ENCODE data around the gene SLC12A7.

The SLC12A7 gene

DNA sequence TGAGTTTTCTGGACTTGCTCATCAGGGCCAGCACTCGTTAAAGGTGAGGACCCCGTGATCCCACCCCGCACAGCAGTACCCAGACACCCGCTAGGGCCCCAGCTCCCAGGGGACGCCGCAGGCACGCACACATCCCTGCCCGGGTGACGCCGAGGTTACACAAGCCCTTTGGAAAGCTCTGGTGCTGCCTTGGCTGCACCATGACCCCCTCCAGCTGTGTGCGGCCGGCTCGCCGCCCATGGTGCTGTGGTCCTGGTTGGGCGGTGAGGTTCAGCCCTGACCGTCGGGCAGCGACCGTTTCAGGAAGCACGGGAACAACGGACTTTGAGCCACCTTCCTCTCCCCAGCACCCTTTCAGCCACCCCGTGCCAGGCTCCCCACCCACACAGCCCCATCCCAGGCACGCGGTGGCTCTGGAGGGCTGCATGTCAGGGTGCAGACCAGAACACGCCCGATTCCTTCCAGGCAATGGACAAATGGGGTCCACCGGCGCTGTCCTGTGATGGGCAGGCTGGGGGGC lies 7.5 kb upstream of the SLC12A7 start:
- peaks cover 5% of the 10 kb centered on the region; the same call in 1 of the 2 replicates for H3K9me3 ChIP-seq (ENCODE audit: insufficient read depth, low read length)
- no peak for DNase-seq (ENCODE audit: low read depth, low spot score)
- peaks cover 6% of the 10 kb centered on the region for H3K4me1 ChIP-seq (ENCODE audit: insufficient read depth, insufficient read length)
- no peak overlapping the region for H3K4me3 ChIP-seq (ENCODE audit: insufficient read length, low read depth)
- H3K9ac ChIP-seq (ENCODE audit: insufficient read length, low read depth) = no peak overlapping the region
- TF ChIP-seq YY1 (IDR thresholded peaks at IDR 0.05; ENCODE audit: insufficient read depth, insufficient read length) (no peak), ZNF274 (IDR thresholded peaks at IDR 0.05; ENCODE audit: low read depth, low read length) (no peak), SUZ12 (IDR thresholded peaks at IDR 0.05; ENCODE audit: extremely low read depth, insufficient read depth, insufficient read length) (no peak)
- no peaks in the 10 kb centered on the region for H3K36me3 ChIP-seq (ENCODE audit: insufficient read depth, insufficient read length, low read length)
- H3K27me3 ChIP-seq (ENCODE audit: insufficient read depth, insufficient read length) = no peaks in the 10 kb centered on the region

DNA sequence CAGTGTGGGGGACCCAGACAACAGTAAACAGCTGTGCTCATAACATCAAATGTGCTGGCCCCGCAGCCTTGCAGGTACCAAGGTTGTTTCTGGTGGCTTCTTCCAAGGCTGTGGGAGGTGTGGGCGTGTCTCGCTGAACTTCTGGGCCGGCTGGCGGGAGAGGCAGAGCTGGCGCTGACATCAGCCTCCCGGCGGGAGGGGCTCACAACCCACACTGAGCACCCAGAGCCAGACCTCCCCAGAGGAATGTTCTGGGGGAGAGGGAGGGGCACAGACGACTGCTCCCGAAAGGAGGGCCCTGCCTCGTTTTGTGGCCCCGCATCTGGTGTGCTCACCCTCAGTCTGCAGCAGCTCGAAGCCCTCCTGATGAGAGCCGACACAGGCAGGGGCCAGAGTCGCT lies 6.9 kb upstream of the SLC12A7 start:
- DNase-seq (ENCODE audit: low read depth, low spot score) = no peak
- Histone ChIP-seq H3K4me3 (ENCODE audit: insufficient read length, low read depth) (no peak overlapping the region), H3K36me3 (ENCODE audit: insufficient read depth, insufficient read length, low read length) (no peaks in the 10 kb centered on the region), H3K4me1 (ENCODE audit: insufficient read depth, insufficient read length) (peaks cover 6% of the 10 kb centered on the region), H3K27me3 (ENCODE audit: insufficient read depth, insufficient read length) (no peaks in the 10 kb centered on the region), H3K9ac (ENCODE audit: insufficient read length, low read depth) (peak overlapping the region; percentile 34), H3K9me3 (ENCODE audit: insufficient read depth, low read length) (no peaks in the 10 kb centered on the region)
- no peak for TF ChIP-seq YY1 (IDR thresholded peaks at IDR 0.05; ENCODE audit: insufficient read depth, insufficient read length)

DNA sequence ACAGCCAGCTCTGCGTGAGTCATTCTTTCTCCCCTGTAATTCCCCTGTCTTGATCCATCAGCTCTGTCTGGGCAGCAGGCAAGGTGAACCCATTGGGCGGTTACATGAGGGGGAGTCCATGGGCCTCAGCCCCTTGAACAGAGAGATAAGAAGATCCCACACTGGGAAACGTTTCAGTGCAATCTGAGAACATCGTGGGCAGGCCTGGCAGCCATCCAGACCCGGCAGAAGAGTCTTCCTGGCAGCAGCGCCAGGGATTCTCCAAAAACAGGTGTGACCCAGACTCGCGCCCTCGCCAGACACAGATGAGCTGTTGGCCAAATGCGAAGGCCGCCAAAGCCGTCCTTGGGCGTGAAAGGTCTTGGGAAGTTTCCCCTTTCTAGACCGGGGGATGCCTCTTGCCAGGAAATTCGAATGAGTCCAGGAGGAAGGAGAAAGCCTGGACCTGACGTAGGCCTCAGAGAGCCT lies 6.4 kb upstream of the SLC12A7 start:
- DNase-seq (ENCODE audit: low read depth, low spot score) = no peak
- Histone ChIP-seq H3K9ac (ENCODE audit: insufficient read length, low read depth) (no peak overlapping the region), H3K27me3 (ENCODE audit: insufficient read depth, insufficient read length) (no peaks in the 10 kb centered on the region), H3K36me3 (ENCODE audit: insufficient read depth, insufficient read length, low read length) (no peaks in the 10 kb centered on the region), H3K4me1 (ENCODE audit: insufficient read depth, insufficient read length) (peaks cover 6% of the 10 kb centered on the region), H3K9me3 (ENCODE audit: insufficient read depth, low read length) (no peaks in the 10 kb centered on the region), H3K4me3 (ENCODE audit: insufficient read length, low read depth) (no peak overlapping the region)
- TF ChIP-seq ZNF274 (IDR thresholded peaks at IDR 0.05; ENCODE audit: low read depth, low read length) (no peak), SUZ12 (IDR thresholded peaks at IDR 0.05; ENCODE audit: extremely low read depth, insufficient read depth, insufficient read length) (no peak), YY1 (IDR thresholded peaks at IDR 0.05; ENCODE audit: insufficient read depth, insufficient read length) (no peak)

DNA sequence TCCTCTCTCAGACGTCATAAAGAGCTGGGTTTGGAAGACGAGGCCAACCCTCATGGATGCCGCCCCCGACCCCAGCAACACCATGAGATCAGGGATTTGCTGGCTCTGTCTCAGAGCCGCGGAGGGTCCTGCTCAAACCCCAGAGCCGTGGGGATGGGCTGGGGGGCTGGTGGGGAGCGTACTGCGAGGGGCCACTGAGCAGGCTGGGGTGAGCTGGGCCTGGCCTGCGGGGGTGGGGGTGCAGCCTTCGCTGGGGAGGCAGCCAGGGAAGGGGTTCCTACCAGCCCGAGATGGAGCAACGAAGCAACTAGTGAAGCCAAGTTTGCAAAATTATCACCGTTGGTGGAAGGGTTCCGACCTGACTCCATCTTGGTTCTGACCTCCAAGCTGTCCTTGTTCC lies 5.1 kb upstream of the SLC12A7 start:
- DNase-seq (ENCODE audit: low read depth, low spot score) = no peak
- peaks cover 9% of the 10 kb centered on the region for H3K4me1 ChIP-seq (ENCODE audit: insufficient read depth, insufficient read length)
- no peak overlapping the region for H3K4me3 ChIP-seq (ENCODE audit: insufficient read length, low read depth)
- no peak for TF ChIP-seq ZNF274 (IDR thresholded peaks at IDR 0.05; ENCODE audit: low read depth, low read length)
- no peak for TF ChIP-seq YY1 (IDR thresholded peaks at IDR 0.05; ENCODE audit: insufficient read depth, insufficient read length)
- no peak for TF ChIP-seq SUZ12 (IDR thresholded peaks at IDR 0.05; ENCODE audit: extremely low read depth, insufficient read depth, insufficient read length)
- H3K27me3 ChIP-seq (ENCODE audit: insufficient read depth, insufficient read length) = no peaks in the 10 kb centered on the region
- no peaks in the 10 kb centered on the region for H3K36me3 ChIP-seq (ENCODE audit: insufficient read depth, insufficient read length, low read length)
- no peaks in the 10 kb centered on the region for H3K9me3 ChIP-seq (ENCODE audit: insufficient read depth, low read length)
- H3K9ac ChIP-seq (ENCODE audit: insufficient read length, low read depth) = no peak overlapping the region

DNA sequence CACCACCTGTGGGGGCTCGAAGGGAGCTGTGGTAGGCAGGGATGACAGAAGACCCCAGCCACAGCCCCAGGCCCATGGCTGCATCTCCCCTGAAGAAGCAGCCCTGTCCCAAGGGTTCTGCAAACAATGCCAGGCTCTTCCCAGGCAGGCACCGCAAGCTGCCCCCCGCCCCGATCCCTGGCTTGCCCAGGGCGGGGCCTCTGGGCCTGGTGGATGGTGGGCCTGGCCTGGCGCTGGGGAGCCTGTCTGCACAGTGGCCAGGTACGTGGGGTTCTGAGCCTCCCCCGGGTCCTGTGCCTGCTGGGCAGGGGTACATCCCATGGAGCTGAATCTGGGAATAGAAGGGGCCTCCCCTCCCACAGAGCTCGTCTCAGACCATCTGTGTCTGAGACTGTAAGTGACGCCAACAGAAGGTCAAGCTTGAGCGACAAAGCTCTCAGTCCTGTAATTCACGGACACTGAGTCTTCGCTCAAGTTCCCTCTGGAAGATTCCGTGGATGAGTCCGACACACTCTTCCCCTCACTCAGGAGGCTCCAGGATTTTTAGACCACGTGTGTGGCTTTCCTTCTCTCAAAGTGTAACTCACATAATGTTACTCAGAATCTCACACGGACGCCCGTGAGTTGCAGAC lies 4.4 kb upstream of the SLC12A7 start:
- H3K27me3 ChIP-seq (ENCODE audit: insufficient read depth, insufficient read length) = no peaks in the 10 kb centered on the region
- TF ChIP-seq ZNF274 (IDR thresholded peaks at IDR 0.05; ENCODE audit: low read depth, low read length) (no peak), YY1 (IDR thresholded peaks at IDR 0.05; ENCODE audit: insufficient read depth, insufficient read length) (no peak), SUZ12 (IDR thresholded peaks at IDR 0.05; ENCODE audit: extremely low read depth, insufficient read depth, insufficient read length) (no peak)
- H3K36me3 ChIP-seq (ENCODE audit: insufficient read depth, insufficient read length, low read length) = no peaks in the 10 kb centered on the region
- H3K4me3 ChIP-seq (ENCODE audit: insufficient read length, low read depth) = no peak overlapping the region
- no peak for DNase-seq (ENCODE audit: low read depth, low spot score)
- no peak overlapping the region for H3K9ac ChIP-seq (ENCODE audit: insufficient read length, low read depth)
- H3K4me1 ChIP-seq (ENCODE audit: insufficient read depth, insufficient read length) = peaks cover 9% of the 10 kb centered on the region
- no peaks in the 10 kb centered on the region for H3K9me3 ChIP-seq (ENCODE audit: insufficient read depth, low read length)

DNA sequence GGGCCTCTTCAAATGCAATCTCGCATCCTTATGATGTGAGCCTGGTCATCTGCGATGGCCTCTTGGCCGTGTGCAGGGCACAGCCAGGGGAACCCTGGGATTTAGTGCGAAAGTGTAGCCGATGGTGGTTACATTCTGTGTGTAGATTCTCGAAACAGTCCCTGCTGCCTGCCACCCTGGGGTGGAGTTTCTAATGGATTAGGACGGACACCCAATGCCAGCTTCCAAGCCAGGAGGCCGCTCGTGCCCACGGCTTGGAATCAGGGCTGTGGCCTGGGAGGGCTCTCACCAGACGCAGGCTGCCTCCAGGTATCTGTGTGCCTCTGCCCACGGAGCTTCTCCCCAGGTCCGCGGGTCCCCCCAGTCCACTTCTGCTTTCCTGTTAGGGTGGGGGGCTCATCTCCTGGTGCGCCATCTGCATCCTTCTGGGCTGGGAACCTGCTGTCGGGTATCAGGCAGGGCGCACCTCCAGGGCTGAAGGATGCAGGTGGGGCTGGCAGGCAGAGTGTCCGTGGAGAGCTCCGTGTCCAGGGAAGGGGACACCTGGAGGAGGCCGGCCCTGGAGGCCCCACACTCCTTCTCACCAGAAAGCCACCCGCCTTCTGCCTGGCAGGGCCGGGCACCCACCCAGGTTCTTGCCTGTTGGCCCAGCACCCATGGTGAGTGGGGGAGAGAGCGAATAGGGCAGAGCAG lies 3.4 kb upstream of the SLC12A7 start:
- H3K9me3 ChIP-seq (ENCODE audit: insufficient read depth, low read length) = no peaks in the 10 kb centered on the region
- peaks cover 9% of the 10 kb centered on the region for H3K4me1 ChIP-seq (ENCODE audit: insufficient read depth, insufficient read length)
- no peak overlapping the region for H3K4me3 ChIP-seq (ENCODE audit: insufficient read length, low read depth)
- H3K27me3 ChIP-seq (ENCODE audit: insufficient read depth, insufficient read length) = no peaks in the 10 kb centered on the region
- H3K36me3 ChIP-seq (ENCODE audit: insufficient read depth, insufficient read length, low read length) = no peaks in the 10 kb centered on the region
- DNase-seq (ENCODE audit: low read depth, low spot score) = no peak
- H3K9ac ChIP-seq (ENCODE audit: insufficient read length, low read depth) = no peak overlapping the region
- TF ChIP-seq SUZ12 (IDR thresholded peaks at IDR 0.05; ENCODE audit: extremely low read depth, insufficient read depth, insufficient read length) (no peak), ZNF274 (IDR thresholded peaks at IDR 0.05; ENCODE audit: low read depth, low read length) (no peak), YY1 (IDR thresholded peaks at IDR 0.05; ENCODE audit: insufficient read depth, insufficient read length) (no peak)

DNA sequence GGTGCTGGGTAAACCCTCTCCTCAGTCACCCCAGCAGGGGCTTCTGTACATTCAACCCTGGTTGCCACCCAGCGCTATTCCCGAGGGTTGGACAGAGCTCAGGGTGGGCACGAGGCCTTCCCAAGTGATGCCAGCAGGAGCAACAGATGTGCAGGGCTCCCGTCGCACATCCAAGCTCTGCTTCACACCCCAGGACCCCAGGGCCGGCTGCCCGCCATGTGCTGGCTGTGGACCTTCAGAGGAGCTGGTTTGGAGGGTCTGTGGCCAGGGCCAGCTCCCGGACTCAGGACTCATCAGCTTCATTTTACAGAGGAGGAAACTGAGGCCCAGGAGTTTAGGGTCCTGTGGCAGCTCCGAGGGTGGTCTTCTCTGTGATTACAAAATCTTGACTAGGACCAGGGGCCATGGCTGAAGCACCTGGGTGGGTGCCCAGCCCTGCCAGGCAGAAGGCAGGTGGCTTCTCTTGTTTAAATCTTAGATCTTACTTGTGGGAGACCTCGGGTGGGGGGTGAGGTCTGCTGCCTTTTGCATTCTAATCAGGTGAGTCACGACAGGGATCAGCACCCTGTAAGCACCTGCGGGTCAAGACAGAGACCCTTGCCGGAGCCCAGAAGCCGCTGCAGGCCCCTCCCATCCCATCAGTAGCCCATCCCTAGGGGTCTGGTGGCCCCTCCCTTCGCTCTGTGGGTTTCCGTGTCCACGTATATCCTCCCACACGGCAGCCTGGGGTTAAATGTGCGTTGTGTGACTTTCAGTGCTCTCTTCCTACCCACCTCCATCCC lies 2.1 kb upstream of the SLC12A7 start:
- peaks cover 11% of the 10 kb centered on the region for H3K4me1 ChIP-seq (ENCODE audit: insufficient read depth, insufficient read length)
- no peaks in the 10 kb centered on the region for H3K27me3 ChIP-seq (ENCODE audit: insufficient read depth, insufficient read length)
- DNase-seq (ENCODE audit: low read depth, low spot score) = no peak
- no peaks in the 10 kb centered on the region for H3K9me3 ChIP-seq (ENCODE audit: insufficient read depth, low read length)
- no peaks in the 10 kb centered on the region for H3K36me3 ChIP-seq (ENCODE audit: insufficient read depth, insufficient read length, low read length)
- TF ChIP-seq SUZ12 (IDR thresholded peaks at IDR 0.05; ENCODE audit: extremely low read depth, insufficient read depth, insufficient read length) (no peak), ZNF274 (IDR thresholded peaks at IDR 0.05; ENCODE audit: low read depth, low read length) (no peak), YY1 (IDR thresholded peaks at IDR 0.05; ENCODE audit: insufficient read depth, insufficient read length) (no peak)
- H3K9ac ChIP-seq (ENCODE audit: insufficient read length, low read depth) = no peak overlapping the region
- no peak overlapping the region for H3K4me3 ChIP-seq (ENCODE audit: insufficient read length, low read depth)

Measured in NT2/D1 (cell line).